ENCODE measurements around the gene ZYG11B. TPM values are rescaled to one million over a fixed set of nuclear protein-coding genes. Genes with fewer than 3 reads are reported as not detected.
"Not testable (repeated sequence)": the region's sequence is repeated elsewhere in the genome, so short reads cannot be mapped to it uniquely, and the experiment has no call there.

Gene ZYG11B
- total RNA-seq, 1 experiment from 2014 or later: 20.6 TPM

DNA sequence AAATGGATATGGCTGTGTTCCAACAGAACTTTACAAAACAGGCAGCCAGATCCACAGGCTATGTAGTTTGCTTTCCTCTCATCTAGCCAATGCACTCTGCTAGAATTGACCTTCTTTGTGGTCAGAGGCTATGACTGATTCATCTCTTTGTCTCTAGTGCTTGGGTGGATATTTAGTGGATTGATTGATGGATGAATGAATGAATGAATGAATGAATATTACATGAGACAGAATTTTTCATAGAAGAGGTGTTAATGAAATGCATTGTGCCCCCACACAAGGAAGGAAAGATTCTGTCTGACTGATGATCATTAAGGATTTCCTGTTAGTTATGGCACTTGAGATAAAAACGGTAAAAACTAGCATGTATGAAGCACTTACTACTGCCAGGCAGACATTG is 65.8 kb downstream of the ZYG11B start:
- H3K23ac ChIP-seq (ENCODE audit: insufficient read length, low read depth, low read length): no peak overlapping the region
- H3K56ac ChIP-seq (ENCODE audit: insufficient read length, low read depth, low read length): no peak overlapping the region
- no peak overlapping the region for H3K18ac ChIP-seq (ENCODE audit: insufficient read length, low read depth, low read length)
- Mint-ChIP-seq H3K27ac (peak overlapping the region in 1 of 3 experiments; percentile 0; a peak in 1 of 7 replicates), H3K4me3 (no peak overlapping the region), H3K4me1 (no peaks in the 10 kb centered on the region), H3K36me3 (ENCODE audit: insufficient read depth in 1 of 3, low read depth in 3 of 3) (peaks cover 1 to 7% (median 4%) of the 10 kb centered on the region in 3 experiments; a peak in 5 of 7 replicates), H3K9me3 (no peaks in the 10 kb centered on the region), H3K27me3 (ENCODE audit: low read depth) (no peaks in the 10 kb centered on the region)
- H3K4ac ChIP-seq (ENCODE audit: low read depth, low read length): no peak overlapping the region
- DNase-seq: no peak
- TF ChIP-seq, protein P1, sequence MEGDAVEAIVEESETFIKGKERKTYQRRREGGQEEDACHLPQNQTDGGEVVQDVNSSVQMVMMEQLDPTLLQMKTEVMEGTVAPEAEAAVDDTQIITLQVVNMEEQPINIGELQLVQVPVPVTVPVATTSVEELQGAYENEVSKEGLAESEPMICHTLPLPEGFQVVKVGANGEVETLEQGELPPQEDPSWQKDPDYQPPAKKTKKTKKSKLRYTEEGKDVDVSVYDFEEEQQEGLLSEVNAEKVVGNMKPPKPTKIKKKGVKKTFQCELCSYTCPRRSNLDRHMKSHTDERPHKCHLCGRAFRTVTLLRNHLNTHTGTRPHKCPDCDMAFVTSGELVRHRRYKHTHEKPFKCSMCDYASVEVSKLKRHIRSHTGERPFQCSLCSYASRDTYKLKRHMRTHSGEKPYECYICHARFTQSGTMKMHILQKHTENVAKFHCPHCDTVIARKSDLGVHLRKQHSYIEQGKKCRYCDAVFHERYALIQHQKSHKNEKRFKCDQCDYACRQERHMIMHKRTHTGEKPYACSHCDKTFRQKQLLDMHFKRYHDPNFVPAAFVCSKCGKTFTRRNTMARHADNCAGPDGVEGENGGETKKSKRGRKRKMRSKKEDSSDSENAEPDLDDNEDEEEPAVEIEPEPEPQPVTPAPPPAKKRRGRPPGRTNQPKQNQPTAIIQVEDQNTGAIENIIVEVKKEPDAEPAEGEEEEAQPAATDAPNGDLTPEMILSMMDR (conservative IDR thresholded peaks at IDR 0.05): no peak
- no peaks in the 10 kb centered on the region for H3K27me3 ChIP-seq (ENCODE audit: insufficient read depth, low read length)
- no peak overlapping the region for H2AK5ac ChIP-seq (ENCODE audit: insufficient read length, low read length)
- H4K5ac ChIP-seq (ENCODE audit: insufficient read length, low read depth, low read length): no peak overlapping the region
- no peak overlapping the region for H3T11ph ChIP-seq (ENCODE audit: low read length)
- H2BK5ac ChIP-seq (ENCODE audit: insufficient read length, low read length): no peak overlapping the region
- no peaks in the 10 kb centered on the region for H3K79me2 ChIP-seq (ENCODE audit: insufficient read depth, low read length)
- no peaks in the 10 kb centered on the region for H3K9me3 ChIP-seq (ENCODE audit: control insufficient read depth, low read depth, low read length)
- no peak overlapping the region for H3K14ac ChIP-seq (ENCODE audit: insufficient read depth, low read length)
- no peak overlapping the region for H2BK15ac ChIP-seq (ENCODE audit: low read depth, low read length)
- H3K23me2 ChIP-seq (ENCODE audit: insufficient read length, low read depth, low read length, poor library complexity, severe bottlenecking): no peaks in the 10 kb centered on the region
- no peak overlapping the region for H2AFZ ChIP-seq (ENCODE audit: low read length)
- H3K4me1 ChIP-seq (ENCODE audit: insufficient read depth, low read length): no peaks in the 10 kb centered on the region
- H3K9ac ChIP-seq (ENCODE audit: extremely low read depth, insufficient read length, low read length): no peak overlapping the region
- H4K91ac ChIP-seq (ENCODE audit: insufficient read length, low read depth, low read length): no peak overlapping the region
- no peak overlapping the region for H2BK20ac ChIP-seq (ENCODE audit: low read depth, low read length, poor library complexity, severe bottlenecking)
- H2BK120ac ChIP-seq (ENCODE audit: low read depth, low read length, poor library complexity, severe bottlenecking): no peak overlapping the region
- no peaks in the 10 kb centered on the region for H3K79me1 ChIP-seq (ENCODE audit: insufficient read depth, low read depth, low read length, poor library complexity, severe bottlenecking)
- no peaks in the 10 kb centered on the region for H4K20me1 ChIP-seq (ENCODE audit: control insufficient read depth, insufficient read depth, insufficient read length)
- no peak overlapping the region for H3K4me2 ChIP-seq (ENCODE audit: insufficient read depth, insufficient read length, low read length)
- H3K27ac ChIP-seq (ENCODE audit: insufficient read length, low read depth, low read length): no peak overlapping the region
- no peak overlapping the region for H4K8ac ChIP-seq (replicated peaks; ENCODE audit: insufficient read length, low read depth, low read length)
- H2BK12ac ChIP-seq (ENCODE audit: insufficient read length, low read depth, low read length): no peak overlapping the region
- no CpG with 5 or more reads among the region's 1 CpG for whole genome bisulfite sequencing (ENCODE audit: extremely low coverage, insufficient read length, low lambda C conversion rate)

- H2BK5ac ChIP-seq (ENCODE audit: insufficient read length, low read length); H3K9me3 Mint-ChIP-seq; H3K4me1 ChIP-seq (ENCODE audit: insufficient read depth, low read length); H3K4ac ChIP-seq (ENCODE audit: low read depth, low read length); H3K18ac ChIP-seq (ENCODE audit: insufficient read length, low read depth, low read length); H3K23me2 ChIP-seq (ENCODE audit: insufficient read length, low read depth, low read length, poor library complexity, severe bottlenecking); H4K8ac ChIP-seq (replicated peaks; ENCODE audit: insufficient read length, low read depth, low read length); DNase-seq; H4K20me1 ChIP-seq (ENCODE audit: control insufficient read depth, insufficient read depth, insufficient read length); H3K36me3 Mint-ChIP-seq (ENCODE audit: insufficient read depth in 1 of 3, low read depth in 3 of 3); H3T11ph ChIP-seq (ENCODE audit: low read length); H2BK120ac ChIP-seq (ENCODE audit: low read depth, low read length, poor library complexity, severe bottlenecking); H2AFZ ChIP-seq (ENCODE audit: low read length); H3K9ac ChIP-seq (ENCODE audit: extremely low read depth, insufficient read length, low read length); H2BK15ac ChIP-seq (ENCODE audit: low read depth, low read length); H3K14ac ChIP-seq (ENCODE audit: insufficient read depth, low read length); H3K4me2 ChIP-seq (ENCODE audit: insufficient read depth, insufficient read length, low read length); H3K79me1 ChIP-seq (ENCODE audit: insufficient read depth, low read depth, low read length, poor library complexity, severe bottlenecking); H3K4me1 Mint-ChIP-seq; H3K27me3 ChIP-seq (ENCODE audit: insufficient read depth, low read length); H3K27me3 Mint-ChIP-seq (ENCODE audit: low read depth); H3K27ac ChIP-seq (ENCODE audit: insufficient read length, low read depth, low read length); H3K23ac ChIP-seq (ENCODE audit: insufficient read length, low read depth, low read length); H4K91ac ChIP-seq (ENCODE audit: insufficient read length, low read depth, low read length); H3K4me3 Mint-ChIP-seq; H3K9me3 ChIP-seq (ENCODE audit: control insufficient read depth, low read depth, low read length); H3K27ac Mint-ChIP-seq; H2BK12ac ChIP-seq (ENCODE audit: insufficient read length, low read depth, low read length); H4K5ac ChIP-seq (ENCODE audit: insufficient read length, low read depth, low read length); H2AK5ac ChIP-seq (ENCODE audit: insufficient read length, low read length); H3K56ac ChIP-seq (ENCODE audit: insufficient read length, low read depth, low read length); H3K79me2 ChIP-seq (ENCODE audit: insufficient read depth, low read length); H2BK20ac ChIP-seq (ENCODE audit: low read depth, low read length, poor library complexity, severe bottlenecking): not testable (repeated sequence)
- WGBS (ENCODE audit: extremely low coverage, insufficient read length, low lambda C conversion rate): no CpG with 5 or more reads among the region's 7 CpGs
Measured at GRCh38 chr1:52793717-52794116, 67.5 kb downstream of the ZYG11B start.

Measured in H9 (cell line).